Hepatocyte (in vitro differentiated cells): Measurements from ENCODE around the gene RGP1. TPM values are rescaled to one million over a fixed set of nuclear protein-coding genes. Genes with fewer than 3 reads are reported as not detected.

Experiments used
- DNase-seq: peaks from one replicate; pipeline ENCODE4 v3.0.0-alpha.2; 2016; ENCODE audit warnings: low spot score
- H2AFZ ChIP-seq: fragments of 200-600 bp; sonication (generic); 2 replicates; pipeline ENCODE4 v1.6.0; 2016; ENCODE audit warnings: antibody characterized with exemption, mild to moderate bottlenecking
- H3K27ac ChIP-seq: fragments of 200-600 bp; sonication (generic); 2 replicates; pipeline ENCODE4 v1.5.1; 2016; ENCODE audit warnings: mild to moderate bottlenecking
- H3K27me3 ChIP-seq: fragments of 200-600 bp; sonication (generic); 2 replicates; pipeline ENCODE4 v1.6.1; 2016
- H3K36me3 ChIP-seq: fragments of 200-600 bp; sonication (generic); replicated peaks from 2 replicates; pipeline ENCODE4 v1.5.1; 2016; ENCODE audit warnings: low read depth; ENCODE audit not compliant: insufficient read depth
- H3K4me1 ChIP-seq: fragments of 200-600 bp; sonication (generic); 2 replicates; pipeline ENCODE4 v1.5.1; 2016; ENCODE audit warnings: mild to moderate bottlenecking, moderate library complexity; ENCODE audit not compliant: insufficient read depth
- H3K4me2 ChIP-seq: fragments of 200-600 bp; sonication (generic); 2 replicates; pipeline ENCODE4 v1.6.0; 2016
- H3K4me3 ChIP-seq: fragments of 200-600 bp; sonication (generic); 2 replicates; pipeline ENCODE4 v1.5.1; 2016; ENCODE audit warnings: mild to moderate bottlenecking
- H3K79me2 ChIP-seq: fragments of 200-600 bp; sonication (generic); 2 replicates; pipeline ENCODE4 v1.6.0; 2017; ENCODE audit warnings: mild to moderate bottlenecking
- H3K9me2 ChIP-seq: fragments of 200-600 bp; sonication (generic); replicated peaks from 2 replicates; pipeline ENCODE4 v1.6.0; 2017; ENCODE audit warnings: mild to moderate bottlenecking; ENCODE audit not compliant: insufficient read depth
- H3K9me3 ChIP-seq: fragments of 200-600 bp; sonication (generic); 2 replicates; pipeline ENCODE4 v1.5.1; 2016; ENCODE audit warnings: low read depth, mild to moderate bottlenecking
- H4K20me1 ChIP-seq: fragments of 200-600 bp; sonication (generic); 2 replicates; pipeline ENCODE4 v1.6.0; 2016; ENCODE audit warnings: mild to moderate bottlenecking; ENCODE audit not compliant: insufficient read depth, poor library complexity, severe bottlenecking
- EZH2 ChIP-seq: fragments of 200-600 bp; sonication (generic); IDR thresholded peaks from 2 replicates; pipeline ENCODE4 v1.6.1; 2016; ENCODE audit warnings: antibody characterized with exemption, mild to moderate bottlenecking, borderline replicate concordance
- EZH2phosphoT487 ChIP-seq: fragments of 200-600 bp; sonication (generic); IDR thresholded peaks from one replicate; pipeline ENCODE4 v1.6.1; 2018; ENCODE audit warnings: antibody characterized with exemption, mild to moderate bottlenecking, low read depth, moderate library complexity; ENCODE audit not compliant: unreplicated experiment, severe bottlenecking
- WGBS: methylation state at CpG from one replicate; pipeline ENCODE4 v1.1.6; 2016; ENCODE audit warnings: low lambda C conversion rate; ENCODE audit errors: missing lambda C conversion rate; 5-methylcytosine and 5-hydroxymethylcytosine counted together
- polyA plus RNA-seq: library from polyadenylated mRNA; unstranded; fragments of >200 nt; fragmentation: Nextera tagmentation; extraction: Ambion mirVana; gene quantifications from 2 replicates; pipeline ENCODE4 v1.2.1, GENCODE V29; 2016
- total RNA-seq: library from RNA; depleted of rRNA; stranded (reverse); fragments of >200 nt; gene quantifications from 2 replicates; pipeline ENCODE4 v1.2.3, GENCODE V29; 2014
- TF ChIP-seq, protein P1 (sequence below): fragments of 200-600 bp; sonication (generic); IDR thresholded peaks from 2 replicates; pipeline ENCODE4 v1.5.1; 2016; ENCODE audit warnings: antibody characterized with exemption, mild to moderate bottlenecking; ENCODE audit not compliant: poor library complexity

RGP1 gene
- total and polyA plus RNA-seq, 2 experiments from 2014 or later = 11.4 to 19.3 TPM

DNA sequence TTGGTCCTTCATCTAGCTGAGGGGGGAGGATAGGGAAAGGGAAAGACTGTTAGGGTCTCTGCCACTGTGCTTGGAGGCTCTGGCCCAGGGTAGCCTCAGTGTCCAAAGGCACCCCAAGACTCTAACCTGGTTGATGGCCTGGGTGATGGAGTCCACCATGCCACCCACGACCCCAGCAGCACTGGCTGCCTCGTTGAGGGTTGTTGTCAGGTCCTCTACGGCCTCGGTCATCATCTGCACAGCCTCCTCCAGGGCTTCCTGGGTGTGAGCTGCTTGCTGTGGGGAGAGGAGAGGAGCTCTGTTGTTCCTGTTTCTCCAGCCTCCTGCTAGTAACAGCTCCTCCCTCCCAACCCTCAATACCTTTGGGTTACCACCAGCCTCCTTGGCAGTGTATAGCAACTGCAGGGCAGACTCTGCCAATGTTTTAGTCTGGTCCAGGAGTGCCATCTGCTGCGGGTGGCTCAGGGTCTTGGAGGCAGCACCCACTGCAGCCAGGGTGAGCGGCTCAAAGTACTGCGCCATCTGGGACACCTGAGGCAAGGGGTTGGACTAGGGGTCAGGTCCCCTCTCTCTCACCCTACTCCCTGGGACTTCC, 43.2 kb upstream of the RGP1 start:
- Histone ChIP-seq H3K27ac (no peak overlapping the region), H3K4me2 (no peak overlapping the region), H3K9me3 (no peaks in the 10 kb centered on the region), H3K27me3 (no peaks in the 10 kb centered on the region), H3K9me2 (no peaks in the 10 kb centered on the region), H3K36me3 (peaks cover 4% of the 10 kb centered on the region), H3K4me1 (no peaks in the 10 kb centered on the region), H3K79me2 (no peaks in the 10 kb centered on the region), H4K20me1 (no peaks in the 10 kb centered on the region), H2AFZ (no peak overlapping the region), H3K4me3 (no peak overlapping the region)
- no peak for DNase-seq
- no peak for TF ChIP-seq EZH2
- TF ChIP-seq, protein P1, sequence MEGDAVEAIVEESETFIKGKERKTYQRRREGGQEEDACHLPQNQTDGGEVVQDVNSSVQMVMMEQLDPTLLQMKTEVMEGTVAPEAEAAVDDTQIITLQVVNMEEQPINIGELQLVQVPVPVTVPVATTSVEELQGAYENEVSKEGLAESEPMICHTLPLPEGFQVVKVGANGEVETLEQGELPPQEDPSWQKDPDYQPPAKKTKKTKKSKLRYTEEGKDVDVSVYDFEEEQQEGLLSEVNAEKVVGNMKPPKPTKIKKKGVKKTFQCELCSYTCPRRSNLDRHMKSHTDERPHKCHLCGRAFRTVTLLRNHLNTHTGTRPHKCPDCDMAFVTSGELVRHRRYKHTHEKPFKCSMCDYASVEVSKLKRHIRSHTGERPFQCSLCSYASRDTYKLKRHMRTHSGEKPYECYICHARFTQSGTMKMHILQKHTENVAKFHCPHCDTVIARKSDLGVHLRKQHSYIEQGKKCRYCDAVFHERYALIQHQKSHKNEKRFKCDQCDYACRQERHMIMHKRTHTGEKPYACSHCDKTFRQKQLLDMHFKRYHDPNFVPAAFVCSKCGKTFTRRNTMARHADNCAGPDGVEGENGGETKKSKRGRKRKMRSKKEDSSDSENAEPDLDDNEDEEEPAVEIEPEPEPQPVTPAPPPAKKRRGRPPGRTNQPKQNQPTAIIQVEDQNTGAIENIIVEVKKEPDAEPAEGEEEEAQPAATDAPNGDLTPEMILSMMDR = no peak
- TF ChIP-seq EZH2phosphoT487 = no peak
- WGBS = 98% methylated on average over 7 of the region's 7 CpGs

DNA sequence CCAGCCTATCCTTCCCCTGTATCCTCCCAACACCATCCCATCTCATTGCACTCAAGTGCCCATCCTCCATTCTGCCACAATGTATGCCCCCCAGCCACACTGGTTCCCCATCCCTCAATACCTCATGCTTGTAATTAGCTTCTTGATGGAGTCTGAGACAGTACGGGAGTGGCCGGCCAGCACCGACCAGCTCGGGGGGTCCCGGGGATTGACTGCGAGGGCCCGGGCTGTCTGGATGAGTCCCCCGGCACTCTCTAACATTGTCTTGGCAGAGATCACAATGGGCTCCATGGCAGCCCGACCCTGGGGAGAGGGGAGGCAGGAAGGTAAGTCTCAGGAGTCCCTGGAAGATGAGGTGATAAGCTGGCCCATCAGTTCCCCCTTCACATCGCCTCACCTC, 42.1 kb upstream of the RGP1 start:
- Histone ChIP-seq H3K9me3 (no peaks in the 10 kb centered on the region), H3K27ac (no peak overlapping the region), H3K79me2 (no peaks in the 10 kb centered on the region), H3K36me3 (peaks cover 4% of the 10 kb centered on the region), H3K4me3 (no peak overlapping the region), H3K9me2 (no peaks in the 10 kb centered on the region), H3K4me2 (no peak overlapping the region), H4K20me1 (no peaks in the 10 kb centered on the region), H2AFZ (no peak overlapping the region), H3K27me3 (no peaks in the 10 kb centered on the region), H3K4me1 (no peaks in the 10 kb centered on the region)
- 94% methylated on average over 10 of the region's 10 CpGs for WGBS
- TF ChIP-seq EZH2 (no peak), EZH2phosphoT487 (no peak)
- TF ChIP-seq, protein P1 = no peak
- DNase-seq = no peak

DNA sequence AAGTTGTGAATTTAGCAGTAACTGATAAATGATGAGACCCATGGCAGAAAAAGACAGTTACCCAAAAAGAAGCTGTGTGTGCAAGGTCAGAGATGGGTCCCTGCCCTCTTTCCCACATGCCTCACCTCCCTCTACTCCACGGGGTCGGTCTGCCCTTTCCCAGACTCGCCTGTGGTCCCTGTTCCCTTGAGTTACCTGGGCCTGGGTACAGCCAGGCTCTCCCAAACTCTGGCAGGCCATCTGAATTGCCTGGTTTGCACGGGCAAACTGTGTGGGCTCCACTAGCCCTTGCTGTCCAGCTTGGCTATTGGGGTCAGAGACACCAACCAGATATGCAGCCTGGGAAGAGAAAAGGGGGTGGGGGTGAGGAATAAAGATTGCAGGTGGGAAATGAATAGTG, 40.9 kb upstream of the RGP1 start:
- no peak for DNase-seq
- Histone ChIP-seq H2AFZ (no peak overlapping the region), H3K9me3 (no peaks in the 10 kb centered on the region), H3K36me3 (peaks cover 4% of the 10 kb centered on the region), H3K79me2 (no peaks in the 10 kb centered on the region), H3K4me2 (no peak overlapping the region), H3K9me2 (no peaks in the 10 kb centered on the region), H3K4me3 (no peak overlapping the region), H3K27me3 (no peaks in the 10 kb centered on the region), H3K4me1 (no peaks in the 10 kb centered on the region), H3K27ac (no peak overlapping the region), H4K20me1 (no peaks in the 10 kb centered on the region)
- WGBS = 97% methylated on average over 4 of the region's 4 CpGs
- TF ChIP-seq, protein P1 = no peak
- no peak for TF ChIP-seq EZH2
- no peak for TF ChIP-seq EZH2phosphoT487
